Esophagus muscularis mucosa (tissue), 4 donors: ENCODE measurements around the gene EIF2B1.

Source experiments
- EP300 ChIP-seq: sonication (generic); formaldehyde crosslinking; IDR thresholded peaks from one replicate; pipeline ENCODE4 v1.6.1; 2017; ENCODE audit warnings: antibody characterized with exemption
- POLR2A ChIP-seq: fragments of 450-650 bp; IDR thresholded peaks from one replicate; pipeline ENCODE4 v1.6.1; 2017; ENCODE audit warnings: antibody characterized with exemption, moderate library complexity, mild to moderate bottlenecking, low read depth
- POLR2AphosphoS5 ChIP-seq, 2 donors: sonication (generic); formaldehyde crosslinking; IDR thresholded peaks; one replicate each; pipeline ENCODE4 v1.6.1; 2017; ENCODE audit warnings: antibody characterized with exemption in 2 of 2
- TF ChIP-seq, protein P1 (sequence below), 3 experiments: fragments of 200-600 bp in 2 of 3; fragments of 450-650 bp in 1 of 3; sonication (generic) in 2 of 3; IDR thresholded peaks; one replicate each; pipeline ENCODE4 v1.5.1; 2017 to 2019; ENCODE audit warnings: antibody characterized with exemption in 3 of 3, mild to moderate bottlenecking in 2 of 3, moderate library complexity in 1 of 3

DNA sequence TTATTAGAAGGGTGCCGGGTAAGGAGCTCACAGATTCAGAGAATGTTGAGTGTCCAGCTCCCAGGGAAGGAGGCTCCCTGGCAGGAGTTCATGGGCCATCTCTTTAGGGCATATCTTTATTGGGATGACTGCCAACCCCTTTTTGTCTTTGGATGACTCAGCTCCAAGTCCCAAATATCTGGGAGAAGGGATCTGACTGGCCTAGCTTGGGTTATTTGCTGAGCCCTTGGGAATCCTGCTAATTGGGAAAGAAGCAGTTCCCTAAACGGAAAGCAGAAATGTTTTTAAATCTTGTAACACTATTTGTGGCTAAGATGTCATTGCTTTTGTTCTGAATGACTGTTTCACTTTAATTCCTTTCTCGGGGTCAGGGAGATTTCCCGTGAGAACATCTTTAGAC lies 19.0 kb downstream of the EIF2B1 start:
- TF ChIP-seq POLR2A (no peak), EP300 (no peak), POLR2AphosphoS5 (IDR thresholded peaks at IDR 0.05) (no peak)
- TF ChIP-seq, protein P1, sequence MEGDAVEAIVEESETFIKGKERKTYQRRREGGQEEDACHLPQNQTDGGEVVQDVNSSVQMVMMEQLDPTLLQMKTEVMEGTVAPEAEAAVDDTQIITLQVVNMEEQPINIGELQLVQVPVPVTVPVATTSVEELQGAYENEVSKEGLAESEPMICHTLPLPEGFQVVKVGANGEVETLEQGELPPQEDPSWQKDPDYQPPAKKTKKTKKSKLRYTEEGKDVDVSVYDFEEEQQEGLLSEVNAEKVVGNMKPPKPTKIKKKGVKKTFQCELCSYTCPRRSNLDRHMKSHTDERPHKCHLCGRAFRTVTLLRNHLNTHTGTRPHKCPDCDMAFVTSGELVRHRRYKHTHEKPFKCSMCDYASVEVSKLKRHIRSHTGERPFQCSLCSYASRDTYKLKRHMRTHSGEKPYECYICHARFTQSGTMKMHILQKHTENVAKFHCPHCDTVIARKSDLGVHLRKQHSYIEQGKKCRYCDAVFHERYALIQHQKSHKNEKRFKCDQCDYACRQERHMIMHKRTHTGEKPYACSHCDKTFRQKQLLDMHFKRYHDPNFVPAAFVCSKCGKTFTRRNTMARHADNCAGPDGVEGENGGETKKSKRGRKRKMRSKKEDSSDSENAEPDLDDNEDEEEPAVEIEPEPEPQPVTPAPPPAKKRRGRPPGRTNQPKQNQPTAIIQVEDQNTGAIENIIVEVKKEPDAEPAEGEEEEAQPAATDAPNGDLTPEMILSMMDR (IDR thresholded peaks at IDR 0.05): no peak
